Right atrium auricular region (tissue), 2 donors: Measurements from ENCODE around the gene TXNDC5. TPM values are rescaled to one million over a fixed set of nuclear protein-coding genes. Genes with fewer than 3 reads are reported as not detected.

Experiments
- DNase-seq: peaks from one replicate; pipeline ENCODE4 v3.0.0-alpha.2; 2019; ENCODE audit warnings: low spot score
- H3K27ac ChIP-seq, 2 donors: fragments of 200-600 bp; sonication (generic); 1 replicate in 1 of 2; 2 replicates in 1 of 2; pipeline ENCODE4 v1.5.1; 2016 to 2019
- H3K27me3 ChIP-seq, 2 donors: fragments of 200-600 bp; sonication (generic); one replicate each; pipeline versions ENCODE4 v1.5.1 to v1.6.0; 2017 to 2019
- H3K36me3 ChIP-seq: fragments of 200-600 bp; sonication (generic); one replicate; pipeline ENCODE4 v1.5.1; 2016
- H3K4me1 ChIP-seq, 2 donors: fragments of 200-600 bp; sonication (generic); one replicate each; pipeline versions ENCODE4 v1.5.1 to v1.6.0; 2017 to 2019
- H3K4me3 ChIP-seq, 2 donors: fragments of 200-600 bp; sonication (generic); 1 replicate in 1 of 2; 2 replicates in 1 of 2; pipeline ENCODE4 v1.5.1; 2017 to 2019; ENCODE audit warnings: mild to moderate bottlenecking in 1 of 2, moderate library complexity in 1 of 2
- H3K9me3 ChIP-seq, 2 donors: fragments of 200-600 bp; sonication (generic); one replicate each; pipeline ENCODE4 v1.5.1; 2019
- CTCF ChIP-seq, 2 donors: fragments of 200-600 bp; sonication (generic); IDR thresholded peaks; one replicate each; pipeline ENCODE4 v1.5.1; 2019; ENCODE audit warnings: antibody characterized with exemption in 2 of 2
- total RNA-seq, 2 donors: library from RNA; depleted of rRNA; stranded (reverse); fragments of >200 nt; gene quantifications; one replicate each; pipeline ENCODE4 v1.1.0, GENCODE V29; 2016

TXNDC5 gene
- total RNA-seq, 2 donors from 2014 or later = 71.3 to 82.0 TPM

- no peaks in the 10 kb centered on the region for H3K4me1 ChIP-seq
- H3K27me3 ChIP-seq = no peaks in the 10 kb centered on the region
- H3K4me3 ChIP-seq = no peak overlapping the region
- DNase-seq = no peak
- no peaks in the 10 kb centered on the region for H3K36me3 ChIP-seq
- no peak for TF ChIP-seq CTCF (IDR thresholded peaks at IDR 0.05)
- H3K9me3 ChIP-seq = no peaks in the 10 kb centered on the region
- H3K27ac ChIP-seq = no peak overlapping the region
These were observed 23.2 kb upstream of the TXNDC5 start for GRCh38 chr6:7933794-7934193.

- H3K9me3 ChIP-seq = no peaks in the 10 kb centered on the region
These were observed 22.0 kb upstream of the TXNDC5 start for GRCh38 chr6:7932625-7933024.

GRCh38 chr6:7924867-7925266 lies 14.3 kb upstream of the TXNDC5 start:
- H3K4me3 ChIP-seq = no peak overlapping the region
- no peak for TF ChIP-seq CTCF (IDR thresholded peaks at IDR 0.05)
- no peak for DNase-seq
- peaks cover 0 to 8% of the 10 kb centered on the region in 2 donors for H3K9me3 ChIP-seq
- H3K36me3 ChIP-seq = no peaks in the 10 kb centered on the region
- no peak overlapping the region for H3K27ac ChIP-seq
- H3K27me3 ChIP-seq = no peaks in the 10 kb centered on the region
- no peaks in the 10 kb centered on the region for H3K4me1 ChIP-seq

More at GRCh38 chr6:7932625-7933024, 22.0 kb upstream of the TXNDC5 start:
- H3K36me3 ChIP-seq = no peaks in the 10 kb centered on the region
- DNase-seq = no peak
- no peak overlapping the region for H3K4me3 ChIP-seq
- no peaks in the 10 kb centered on the region for H3K4me1 ChIP-seq
- H3K27ac ChIP-seq = no peak overlapping the region
- H3K27me3 ChIP-seq = no peaks in the 10 kb centered on the region
- no peak for TF ChIP-seq CTCF (IDR thresholded peaks at IDR 0.05)

- no peak for DNase-seq
- Histone ChIP-seq H3K4me1 (no peaks in the 10 kb centered on the region), H3K27ac (no peak overlapping the region), H3K27me3 (no peaks in the 10 kb centered on the region), H3K9me3 (peaks cover 0 to 8% of the 10 kb centered on the region in 2 donors), H3K36me3 (no peaks in the 10 kb centered on the region), H3K4me3 (no peak overlapping the region)
- TF ChIP-seq CTCF (IDR thresholded peaks at IDR 0.05) = no peak
These were observed 12.0 kb upstream of the TXNDC5 start for GRCh38 chr6:7922596-7922995.

GRCh38 chr6:7921632-7922092 lies 11.1 kb upstream of the TXNDC5 start:
- TF ChIP-seq CTCF (IDR thresholded peaks at IDR 0.05) = no peak
- H3K27ac ChIP-seq = no peak overlapping the region

GRCh38 chr6:7921046-7921445 lies 10.5 kb upstream of the TXNDC5 start:
- Histone ChIP-seq H3K36me3 (no peaks in the 10 kb centered on the region), H3K27me3 (no peaks in the 10 kb centered on the region), H3K4me1 (no peaks in the 10 kb centered on the region), H3K4me3 (no peak overlapping the region), H3K27ac (no peak overlapping the region), H3K9me3 (peaks cover 0 to 7% of the 10 kb centered on the region in 2 donors)
- no peak for TF ChIP-seq CTCF (IDR thresholded peaks at IDR 0.05)
- no peak for DNase-seq

More at GRCh38 chr6:7921632-7922092, 11.1 kb upstream of the TXNDC5 start:
- Histone ChIP-seq H3K4me3 (no peak overlapping the region), H3K9me3 (peaks cover 0 to 8% of the 10 kb centered on the region in 2 donors), H3K36me3 (no peaks in the 10 kb centered on the region), H3K27me3 (no peaks in the 10 kb centered on the region), H3K4me1 (no peaks in the 10 kb centered on the region)
- DNase-seq = no peak
